ENCODE data around the gene CLDN5. TPM values are rescaled to one million over a fixed set of nuclear protein-coding genes. Genes with fewer than 3 reads are reported as not detected.

The CLDN5 gene
- total and polyA plus RNA-seq, 2 experiments from 2014 or later: 2.0 to 3.2 TPM

DNA sequence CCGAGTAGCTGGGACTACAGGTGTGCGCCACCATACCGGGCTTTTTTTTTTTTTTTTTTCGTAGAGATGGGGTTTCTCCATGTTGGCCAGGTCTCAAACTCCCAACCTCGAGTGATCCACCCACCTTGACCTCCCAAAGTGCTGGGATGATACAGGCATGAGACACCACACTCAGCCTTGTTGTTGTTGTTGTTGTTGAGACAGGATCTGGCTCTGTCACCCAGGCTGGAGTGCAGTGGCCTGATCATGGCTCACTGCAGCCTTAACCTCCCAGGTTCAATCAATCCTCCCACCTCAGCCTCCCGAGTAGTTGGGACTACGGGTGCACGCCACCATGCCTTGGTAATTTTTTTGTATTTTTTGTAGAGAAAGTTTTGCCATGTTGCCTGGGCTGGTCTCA lies 23.4 kb upstream of the CLDN5 start:
- Mint-ChIP-seq H3K36me3 (ENCODE audit: low read depth) (no peaks in the 10 kb centered on the region), H3K9me3 (peaks cover 2% of the 10 kb centered on the region; the same call in 2 of the 3 replicates), H3K4me3 (no peak overlapping the region), H3K27ac (no peak overlapping the region), H3K4me1 (peaks cover 5% of the 10 kb centered on the region; the same call in 2 of the 3 replicates), H3K27me3 (ENCODE audit: insufficient read depth, low read depth, poor library complexity) (peaks cover 9% of the 10 kb centered on the region)
- H3K27ac ChIP-seq (ENCODE audit: low read depth): no peak overlapping the region
- no peak overlapping the region for H3K4me3 ChIP-seq
- no peak overlapping the region for H3K4me2 ChIP-seq
- ATAC-seq (no peak), DNase-seq (ENCODE audit: low spot score) (no peak)
- H3F3A ChIP-seq (replicated peaks; ENCODE audit: low read depth): no peaks in the 10 kb centered on the region
- no peaks in the 10 kb centered on the region for H3K36me3 ChIP-seq (ENCODE audit: insufficient read depth)
- no peaks in the 10 kb centered on the region for H4K20me1 ChIP-seq (replicated peaks; ENCODE audit: insufficient read depth)
- H3K79me2 ChIP-seq (replicated peaks; ENCODE audit: insufficient read depth): no peaks in the 10 kb centered on the region
- no peaks in the 10 kb centered on the region for H3K9me2 ChIP-seq (ENCODE audit: insufficient read depth)
- H3K27me3 ChIP-seq (ENCODE audit: insufficient read depth): no peaks in the 10 kb centered on the region
- H2AFZ ChIP-seq: no peak overlapping the region
- no peaks in the 10 kb centered on the region for H3K4me1 ChIP-seq (ENCODE audit: insufficient read depth)
- TF ChIP-seq ZNF462 (CRISPR knock-in tag; IDR thresholded peaks at IDR 0.05) (no peak), JUNB (IDR thresholded peaks at IDR 0.05; ENCODE audit: unreplicated experiment) (no peak), NANOG (IDR thresholded peaks at IDR 0.05; ENCODE audit: borderline replicate concordance) (no peak), STAT1 (IDR thresholded peaks at IDR 0.05; ENCODE audit: unreplicated experiment) (no peak), ZNF114 (CRISPR knock-in tag; IDR thresholded peaks at IDR 0.05) (no peak), CREB1 (CRISPR knock-in tag; IDR thresholded peaks at IDR 0.05; ENCODE audit: low read depth) (no peak), EZH2phosphoT487 (IDR thresholded peaks at IDR 0.05; ENCODE audit: unreplicated experiment) (no peak), EZH2 (IDR thresholded peaks at IDR 0.05; ENCODE audit: low read depth, unreplicated experiment) (no peak), POLR2AphosphoS5 (IDR thresholded peaks at IDR 0.05; ENCODE audit: low read depth) (no peak), CTCF (conservative IDR thresholded peaks at IDR 0.05; ENCODE audit: low read depth in 2 of 2) (no peak), ZNF331 (CRISPR knock-in tag; IDR thresholded peaks at IDR 0.05; ENCODE audit: low read depth) (no peak)
- TF ChIP-seq, protein P1, sequence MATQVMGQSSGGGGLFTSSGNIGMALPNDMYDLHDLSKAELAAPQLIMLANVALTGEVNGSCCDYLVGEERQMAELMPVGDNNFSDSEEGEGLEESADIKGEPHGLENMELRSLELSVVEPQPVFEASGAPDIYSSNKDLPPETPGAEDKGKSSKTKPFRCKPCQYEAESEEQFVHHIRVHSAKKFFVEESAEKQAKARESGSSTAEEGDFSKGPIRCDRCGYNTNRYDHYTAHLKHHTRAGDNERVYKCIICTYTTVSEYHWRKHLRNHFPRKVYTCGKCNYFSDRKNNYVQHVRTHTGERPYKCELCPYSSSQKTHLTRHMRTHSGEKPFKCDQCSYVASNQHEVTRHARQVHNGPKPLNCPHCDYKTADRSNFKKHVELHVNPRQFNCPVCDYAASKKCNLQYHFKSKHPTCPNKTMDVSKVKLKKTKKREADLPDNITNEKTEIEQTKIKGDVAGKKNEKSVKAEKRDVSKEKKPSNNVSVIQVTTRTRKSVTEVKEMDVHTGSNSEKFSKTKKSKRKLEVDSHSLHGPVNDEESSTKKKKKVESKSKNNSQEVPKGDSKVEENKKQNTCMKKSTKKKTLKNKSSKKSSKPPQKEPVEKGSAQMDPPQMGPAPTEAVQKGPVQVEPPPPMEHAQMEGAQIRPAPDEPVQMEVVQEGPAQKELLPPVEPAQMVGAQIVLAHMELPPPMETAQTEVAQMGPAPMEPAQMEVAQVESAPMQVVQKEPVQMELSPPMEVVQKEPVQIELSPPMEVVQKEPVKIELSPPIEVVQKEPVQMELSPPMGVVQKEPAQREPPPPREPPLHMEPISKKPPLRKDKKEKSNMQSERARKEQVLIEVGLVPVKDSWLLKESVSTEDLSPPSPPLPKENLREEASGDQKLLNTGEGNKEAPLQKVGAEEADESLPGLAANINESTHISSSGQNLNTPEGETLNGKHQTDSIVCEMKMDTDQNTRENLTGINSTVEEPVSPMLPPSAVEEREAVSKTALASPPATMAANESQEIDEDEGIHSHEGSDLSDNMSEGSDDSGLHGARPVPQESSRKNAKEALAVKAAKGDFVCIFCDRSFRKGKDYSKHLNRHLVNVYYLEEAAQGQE (IDR thresholded peaks at IDR 0.05; ENCODE audit: unreplicated experiment): no peak
- TF ChIP-seq, protein P2, sequence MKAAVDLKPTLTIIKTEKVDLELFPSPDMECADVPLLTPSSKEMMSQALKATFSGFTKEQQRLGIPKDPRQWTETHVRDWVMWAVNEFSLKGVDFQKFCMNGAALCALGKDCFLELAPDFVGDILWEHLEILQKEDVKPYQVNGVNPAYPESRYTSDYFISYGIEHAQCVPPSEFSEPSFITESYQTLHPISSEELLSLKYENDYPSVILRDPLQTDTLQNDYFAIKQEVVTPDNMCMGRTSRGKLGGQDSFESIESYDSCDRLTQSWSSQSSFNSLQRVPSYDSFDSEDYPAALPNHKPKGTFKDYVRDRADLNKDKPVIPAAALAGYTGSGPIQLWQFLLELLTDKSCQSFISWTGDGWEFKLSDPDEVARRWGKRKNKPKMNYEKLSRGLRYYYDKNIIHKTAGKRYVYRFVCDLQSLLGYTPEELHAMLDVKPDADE (IDR thresholded peaks at IDR 0.05): no peak
